G401.6 (cell line): Measurements from ENCODE around the gene BBC3.

Experiments used
- FAIRE-seq: peaks from 2 replicates; lab custom pipeline; 2012; peaks lifted over from hg19 to GRCh38; lab: Jason Lieb, UNC

BBC3 gene

GRCh38 chr19:47230054-47230920 is 712 bp downstream of the BBC3 start:
- FAIRE-seq, result no peak

GRCh38 chr19:47229676-47230053 is 1.3 kb downstream of the BBC3 start:
- FAIRE-seq, result no peak

- FAIRE-seq, result no peak
Observed at GRCh38 chr19:47228937-47229675, 1.9 kb downstream of the BBC3 start.

- FAIRE-seq, result no peak
Observed at GRCh38 chr19:47228168-47228936, 2.6 kb downstream of the BBC3 start.

- FAIRE-seq, result peak; percentile 78
Observed at GRCh38 chr19:47227352-47228167, 3.4 kb downstream of the BBC3 start.

- FAIRE-seq, result no peak
Observed at GRCh38 chr19:47226426-47227351, 4.3 kb downstream of the BBC3 start.

GRCh38 chr19:47225746-47226425 is 5.1 kb downstream of the BBC3 start:
- FAIRE-seq, result no peak

GRCh38 chr19:47221890-47222289 is 9.1 kb downstream of the BBC3 start:
- FAIRE-seq, result no peak

GRCh38 chr19:47221080-47221841 is 9.7 kb downstream of the BBC3 start:
- no peak for FAIRE-seq

GRCh38 chr19:47215581-47215980 is 15.4 kb downstream of the BBC3 start:
- no peak for FAIRE-seq

- peak; percentile 81 for FAIRE-seq
Observed at GRCh38 chr19:47210689-47211316, 20.2 kb downstream of the BBC3 start.

- no peak for FAIRE-seq
Observed at GRCh38 chr19:47210180-47210490, 20.9 kb downstream of the BBC3 start.

GRCh38 chr19:47209319-47210179 is 21.4 kb downstream of the BBC3 start:
- peak; percentile 84 for FAIRE-seq

GRCh38 chr19:47203254-47203653 is 27.7 kb downstream of the BBC3 start:
- FAIRE-seq, result no peak

- no peak for FAIRE-seq
Observed at GRCh38 chr19:47200530-47200929, 30.5 kb downstream of the BBC3 start.

GRCh38 chr19:47197141-47197540 is 33.9 kb downstream of the BBC3 start:
- no peak for FAIRE-seq

- no peak for FAIRE-seq
Observed at GRCh38 chr19:47195434-47195833, 35.6 kb downstream of the BBC3 start.

GRCh38 chr19:47190167-47190727 is 40.8 kb downstream of the BBC3 start:
- no peak for FAIRE-seq
